Anterior cingulate cortex (tissue), 58 donors: Measurements from ENCODE around the gene CPEB4.

Experiments used
- DNase-seq, 58 donors: peaks; one replicate each; lab custom pipeline; 2025; lab: John Stamatoyannopoulos, UW

CPEB4 gene

DNA sequence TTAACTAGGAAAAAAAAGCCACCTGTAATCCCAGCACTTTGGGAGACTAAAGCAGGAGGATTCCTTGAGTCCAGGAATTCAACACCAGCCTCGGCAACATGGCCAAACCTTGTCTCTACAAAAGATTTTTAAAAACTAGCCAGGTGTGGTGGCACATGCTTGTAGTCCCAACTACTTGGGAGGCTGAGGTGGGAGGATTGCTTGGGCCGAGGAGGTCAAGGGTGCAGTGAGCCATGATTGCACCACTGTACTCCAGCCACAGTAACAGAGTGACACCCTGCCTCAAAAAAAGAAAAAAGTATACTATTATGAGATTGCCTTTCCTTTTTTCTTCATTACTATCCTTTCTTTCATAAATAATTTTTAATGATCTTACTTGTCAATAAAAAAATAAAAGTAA, 45.8 kb downstream of the CPEB4 start:
- DNase-seq: no peak

GRCh38 chr5:173935396-173935795, 47.2 kb downstream of the CPEB4 start:
- DNase-seq: no peak

GRCh38 chr5:173940269-173940668, 52.1 kb downstream of the CPEB4 start:
- DNase-seq: no peak

DNA sequence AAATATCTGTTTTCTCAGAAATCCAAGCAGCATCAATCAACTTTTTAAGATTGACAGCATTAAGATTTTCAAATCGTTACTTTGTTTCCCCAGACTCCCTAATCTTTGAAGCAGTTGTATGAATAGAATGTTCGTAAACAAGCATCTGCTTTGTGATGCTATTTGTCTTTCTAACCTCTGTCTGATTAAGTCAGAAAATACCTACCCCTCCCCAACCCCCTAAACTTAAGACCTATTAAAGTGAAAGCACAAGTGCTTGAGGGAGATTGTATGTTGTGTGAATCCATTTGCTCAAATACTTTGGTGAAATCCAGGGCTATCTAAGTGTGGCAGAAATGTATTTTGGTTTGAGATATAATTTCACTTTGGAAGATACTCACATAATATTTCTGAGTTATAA, 53.0 kb downstream of the CPEB4 start:
- no peak for DNase-seq

DNA sequence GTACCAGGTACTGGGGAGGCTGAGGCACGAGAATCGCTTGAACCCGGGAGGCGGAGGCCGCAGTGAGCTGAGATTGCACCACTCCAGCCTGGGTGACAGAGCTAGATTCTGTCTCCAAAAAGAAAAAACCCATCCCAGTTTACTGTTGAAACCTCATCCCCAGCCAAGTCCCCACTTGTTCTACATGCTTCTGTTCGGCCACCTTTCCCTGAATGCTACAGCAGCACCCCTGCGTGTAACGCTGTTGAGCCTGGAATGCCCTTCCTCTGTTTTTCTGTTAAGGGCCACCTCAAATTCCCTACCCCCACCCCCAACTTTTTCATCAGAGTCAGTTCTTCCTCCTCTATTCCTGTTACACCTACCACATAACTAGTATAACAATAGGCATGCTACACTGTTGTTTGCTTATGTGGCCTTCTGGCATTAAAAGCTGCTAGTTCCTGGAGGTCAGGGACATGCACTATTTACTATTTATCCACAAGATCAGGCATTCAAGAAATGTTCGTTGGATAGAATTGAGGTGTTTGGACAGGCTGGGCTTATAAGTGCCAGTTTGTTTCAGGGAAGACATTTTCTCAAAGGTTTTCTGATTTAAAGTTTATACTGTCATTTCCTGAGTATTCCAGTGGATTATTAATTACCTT, 53.7 kb downstream of the CPEB4 start:
- DNase-seq: no peak

GRCh38 chr5:173944511-173944910, 56.4 kb downstream of the CPEB4 start:
- DNase-seq: no peak

DNA sequence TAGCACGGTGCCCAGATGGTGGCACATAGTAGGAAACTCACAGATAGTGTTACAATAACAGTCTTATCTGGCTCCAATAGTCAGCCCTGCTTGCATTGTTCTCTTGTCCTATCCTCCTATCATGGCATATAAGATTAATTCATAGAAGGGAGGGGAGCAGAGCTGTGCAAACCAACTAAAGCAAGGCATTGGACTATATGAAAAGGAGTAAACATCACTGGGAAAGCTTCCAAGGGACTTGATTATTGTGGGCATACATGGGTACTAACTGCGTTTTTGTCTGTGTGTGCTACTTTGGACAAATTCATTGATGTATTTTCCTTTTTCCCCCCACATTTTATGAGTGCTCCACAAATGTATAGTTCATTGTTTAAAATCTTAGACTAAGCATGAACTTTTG, 57.0 kb downstream of the CPEB4 start:
- DNase-seq: no peak

DNA sequence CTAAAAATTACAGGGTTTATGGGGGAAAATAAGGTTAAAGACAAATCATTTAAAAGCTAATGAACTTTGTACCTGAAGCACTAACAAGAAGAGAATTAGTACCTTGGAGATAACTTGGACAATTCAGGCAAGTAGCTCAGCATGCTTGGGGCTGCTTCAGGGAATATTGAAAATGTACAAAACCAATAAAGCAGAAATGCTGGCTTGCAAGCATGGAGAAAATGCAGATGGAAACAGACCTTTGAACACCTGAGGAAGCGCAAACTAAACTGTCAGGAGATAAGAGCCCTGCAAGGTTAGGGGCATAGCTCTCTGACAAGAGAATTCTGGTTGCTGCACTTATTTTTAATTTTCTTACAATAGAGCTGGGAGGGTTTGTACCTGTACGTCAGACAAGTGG, 58.2 kb downstream of the CPEB4 start:
- DNase-seq: no peak

DNA sequence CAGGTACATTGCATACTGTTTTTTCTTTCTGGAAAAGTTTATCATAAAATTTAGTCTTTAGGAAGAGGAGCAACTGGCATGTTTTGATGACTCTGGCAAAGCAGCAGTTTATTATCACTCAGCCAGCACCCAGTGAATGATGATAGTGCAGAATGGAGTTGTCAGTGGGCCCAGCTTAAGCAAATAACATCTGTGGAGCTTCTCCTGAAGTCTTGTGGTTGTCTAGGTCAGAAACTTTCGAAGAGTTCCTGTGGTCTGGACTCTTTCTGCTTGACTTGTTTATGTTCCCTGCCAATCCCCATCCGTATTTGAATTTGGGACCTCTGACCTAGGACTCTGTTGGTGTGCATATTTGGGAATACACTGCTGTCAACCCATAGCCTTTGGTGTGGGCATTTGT, 62.7 kb downstream of the CPEB4 start:
- DNase-seq: no peak

DNA sequence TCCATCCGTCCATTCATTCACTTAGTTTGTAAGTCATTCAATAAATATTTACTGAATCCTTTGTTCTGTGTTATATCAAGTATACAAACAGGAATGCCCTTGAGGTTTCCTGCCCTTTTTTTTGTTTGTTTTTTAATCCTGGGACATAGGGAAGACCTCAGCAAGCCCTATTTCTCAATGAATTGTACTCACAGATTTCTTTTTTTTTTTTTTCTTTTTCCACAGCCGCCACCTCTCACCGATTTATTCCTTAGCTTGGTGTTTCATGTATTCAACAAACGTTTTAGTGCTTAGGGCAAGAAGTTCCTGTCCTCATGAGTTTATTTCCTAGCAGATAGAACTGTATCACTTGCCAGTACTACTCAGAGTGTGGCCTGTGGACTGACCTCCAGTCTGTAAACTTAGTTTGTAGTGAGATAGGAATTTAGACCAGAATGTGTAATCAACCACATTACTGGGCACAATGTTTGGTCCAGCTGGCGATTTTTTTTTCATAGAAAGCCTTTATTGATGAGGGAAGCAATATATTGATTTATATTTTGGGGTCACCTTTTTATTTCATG, 65.5 kb downstream of the CPEB4 start:
- DNase-seq: no peak

DNA sequence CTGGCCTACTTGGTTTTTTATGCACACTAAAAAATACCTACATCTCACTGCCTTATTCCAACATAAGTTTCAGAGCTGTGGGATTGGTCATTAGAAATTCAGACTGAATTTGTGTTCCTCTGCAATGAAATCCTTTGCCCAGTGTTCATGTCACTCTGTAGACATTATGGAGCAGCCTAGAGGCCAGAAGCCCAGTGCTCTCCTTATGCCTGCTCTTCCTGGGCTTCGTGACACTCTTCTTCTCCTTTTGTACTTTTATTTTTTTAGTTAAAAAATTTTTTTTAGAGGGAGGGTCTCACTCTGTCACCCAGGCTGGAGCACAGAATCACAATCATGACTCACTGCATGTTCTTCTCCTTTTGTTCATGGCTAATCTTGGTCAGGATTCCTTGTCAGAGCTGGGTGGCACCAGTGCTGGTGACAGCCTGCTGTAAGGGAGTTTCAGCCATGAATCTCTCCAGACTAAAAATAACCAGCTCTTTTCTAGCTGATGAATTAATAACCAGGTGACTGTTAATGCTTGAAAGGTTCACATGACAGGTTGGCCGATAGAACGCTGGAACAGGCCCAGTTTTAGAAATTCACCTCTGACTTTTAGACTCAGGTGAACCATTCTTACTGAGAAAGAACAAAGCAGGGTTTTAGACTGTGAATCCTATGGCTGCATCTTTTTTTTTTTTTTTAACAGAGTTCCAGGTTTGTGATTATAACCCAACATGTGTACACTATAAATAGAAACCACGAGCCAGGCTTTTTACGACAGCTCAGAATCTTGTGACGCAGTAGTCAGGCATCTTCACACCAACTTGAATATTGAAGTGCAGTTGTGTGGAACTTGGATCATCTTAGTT, 66.7 kb downstream of the CPEB4 start:
- DNase-seq: no peak

- DNase-seq: no peak
These were observed 72.8 kb downstream of the CPEB4 start for GRCh38 chr5:173960986-173961385.

DNA sequence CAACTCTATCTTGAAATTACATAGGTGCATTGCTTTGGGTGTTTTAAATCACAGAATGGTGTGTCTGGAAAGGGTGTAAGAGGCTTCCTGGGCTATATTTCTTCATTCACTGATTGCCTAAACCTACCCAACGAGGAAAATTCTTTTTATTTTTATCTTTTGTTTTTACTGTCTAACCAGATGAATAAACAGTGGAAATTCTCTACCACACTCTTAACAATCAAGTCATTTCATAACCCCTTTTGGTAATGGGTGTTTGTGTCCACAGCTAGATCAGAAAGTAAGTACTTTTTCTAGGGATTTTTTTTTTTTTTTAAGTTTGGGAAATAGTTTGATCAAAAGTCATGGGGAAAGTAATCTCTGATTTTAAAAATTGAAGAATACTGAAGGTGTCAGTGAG, 73.3 kb downstream of the CPEB4 start:
- no peak for DNase-seq

DNA sequence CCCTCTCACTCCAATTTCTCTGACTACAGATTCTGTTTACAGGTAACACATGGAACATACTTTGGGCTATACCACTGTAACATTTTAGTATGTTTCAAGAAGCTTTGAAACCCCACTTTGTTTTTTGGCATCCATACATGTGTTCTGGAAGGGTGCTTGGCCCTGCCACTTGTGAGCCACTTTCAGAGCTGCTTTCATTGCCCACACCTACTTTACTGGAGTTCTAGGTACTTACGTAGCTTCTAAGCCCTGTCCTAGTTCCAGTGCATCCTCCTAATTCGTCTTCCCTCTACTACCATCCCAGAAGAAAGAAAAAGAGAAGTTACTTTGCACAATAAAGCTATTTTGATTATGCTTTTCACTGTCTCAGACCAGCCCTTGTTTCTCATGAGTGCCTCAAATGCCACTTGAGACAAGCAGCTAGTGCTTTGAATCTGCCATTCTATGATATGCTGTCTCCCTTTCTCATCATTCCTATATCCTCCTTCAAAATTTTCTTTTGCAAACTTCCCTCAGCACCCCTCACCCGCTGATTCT, 74.4 kb downstream of the CPEB4 start:
- no peak for DNase-seq

DNA sequence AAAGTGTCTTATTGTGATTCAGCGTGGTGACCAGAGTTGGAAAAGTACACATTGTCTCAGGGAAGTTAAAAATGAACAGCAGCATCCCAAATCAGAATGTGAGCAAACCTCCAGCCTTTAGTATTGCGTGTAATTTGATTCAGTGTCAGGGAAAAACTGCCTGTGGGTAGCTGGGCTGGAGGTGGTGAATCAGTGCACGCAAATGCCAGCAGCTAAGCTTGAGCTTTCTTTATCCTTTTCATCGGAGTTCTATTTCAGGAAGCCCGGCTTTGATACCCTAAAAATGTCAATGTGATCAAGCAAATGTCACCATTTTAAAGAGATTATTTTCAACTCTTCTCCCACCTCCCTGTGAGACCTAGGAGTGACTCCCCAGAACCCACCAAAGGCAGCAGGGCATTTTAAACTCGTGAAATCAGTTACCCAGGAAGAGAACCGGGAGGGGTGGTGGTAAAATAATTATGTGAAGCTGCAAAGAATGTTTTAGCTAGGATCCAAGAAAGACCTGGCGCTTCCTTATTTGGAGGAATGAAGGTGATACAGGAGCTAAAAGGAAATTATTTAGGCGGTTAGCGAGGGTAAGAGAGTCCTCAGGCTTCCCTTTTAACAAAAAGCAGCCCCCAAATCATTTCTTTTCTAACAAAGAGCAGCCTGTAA, 75.2 kb downstream of the CPEB4 start:
- peak in 12 of 58 donors; percentile 14 to 64 (median 39) for DNase-seq

- peak in 31 of 58 donors; percentile 19 to 67 (median 39) for DNase-seq
These were observed 75.8 kb downstream of the CPEB4 start for GRCh38 chr5:173963867-173964441.

DNA sequence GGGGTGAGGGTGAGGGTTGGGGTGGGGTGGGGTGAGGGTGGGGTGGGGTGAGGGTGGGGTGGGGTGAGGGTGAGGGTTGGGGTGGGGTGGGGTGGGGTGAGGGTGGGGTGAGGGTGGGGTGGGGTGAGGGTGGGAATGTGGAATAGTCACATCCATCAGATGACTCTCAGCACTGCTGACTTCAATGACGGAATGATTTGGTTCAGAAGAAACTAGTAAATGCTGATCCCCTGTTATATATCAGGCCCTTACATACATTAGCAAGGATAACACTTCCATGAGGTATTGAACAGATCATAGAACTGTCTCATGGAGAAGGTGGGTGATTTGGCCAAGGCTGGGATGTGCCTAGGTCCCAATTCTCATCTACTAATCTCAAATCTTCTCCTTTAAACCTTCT, 76.4 kb downstream of the CPEB4 start:
- DNase-seq: no peak

GRCh38 chr5:173967241-173967640, 79.1 kb downstream of the CPEB4 start:
- no peak for DNase-seq

- DNase-seq: peak in 31 of 58 donors; percentile 15 to 77 (median 46)
These were observed 80.1 kb downstream of the CPEB4 start for GRCh38 chr5:173968154-173968797.
